Right ventricle myocardium superior (tissue), 1 donor: ENCODE measurements around the gene PEAK1. TPM values are rescaled to one million over a fixed set of nuclear protein-coding genes. Genes with fewer than 3 reads are reported as not detected.
"Not testable (repeated sequence)": the region's sequence is repeated elsewhere in the genome, so short reads cannot be mapped to it uniquely, and the experiment has no call there.

Experiments
- ATAC-seq: fragments of 200-7000 bp; cut with Tn5 transposase; one replicate; pipeline ENCODE4 v1.9.1; 2020; ENCODE audit warnings: mild to moderate bottlenecking; ENCODE audit not compliant: poor library complexity
- DNase-seq: peaks from one replicate; pipeline ENCODE4 v3.0.0-alpha.2; 2020
- intact Hi-C: fragments of 100-400 bp; cut with DNase I; formaldehyde crosslinking; loops from one replicate; pipeline ENCODE4 v1.11.2; 2022
- total RNA-seq: library from RNA; stranded (reverse); fragmentation: NEBNext Ultra II Directional; extraction: Animal tissue kit (Norgen Biotek cat#: 25700); gene quantifications from one replicate; pipeline ENCODE4 v1.2.1, GENCODE V29; 2021
- donor health status: DM: no; HTN: yes; CAD: no; lungs with severe emphysema.

PEAK1 gene
- total RNA-seq, 1 donor from 2014 or later, result 59.9 TPM

DNA sequence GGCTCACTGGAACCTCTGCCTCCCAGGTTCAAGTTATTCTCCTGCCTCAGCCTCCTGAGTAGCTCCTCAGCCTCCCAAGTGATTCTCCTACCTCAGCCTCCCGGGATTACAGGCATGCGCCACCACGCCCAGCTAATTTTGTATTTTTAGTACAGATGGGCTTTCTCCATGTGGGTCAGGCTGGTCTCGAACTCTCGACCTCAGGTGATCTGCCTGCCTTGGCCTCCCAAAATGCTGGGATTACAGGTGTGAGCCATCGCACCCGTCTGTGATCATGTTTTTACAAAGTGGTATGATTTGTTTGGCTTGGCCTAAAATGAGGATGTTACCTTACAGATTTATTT lies 9.8 kb downstream of the PEAK1 start:
- intact Hi-C loops, result loop anchor here (10.0 kb wide), 1 partner anchor 225 kb away; no protein-coding TSS in a partner anchor
- DNase-seq, ATAC-seq: not testable (repeated sequence)

DNA sequence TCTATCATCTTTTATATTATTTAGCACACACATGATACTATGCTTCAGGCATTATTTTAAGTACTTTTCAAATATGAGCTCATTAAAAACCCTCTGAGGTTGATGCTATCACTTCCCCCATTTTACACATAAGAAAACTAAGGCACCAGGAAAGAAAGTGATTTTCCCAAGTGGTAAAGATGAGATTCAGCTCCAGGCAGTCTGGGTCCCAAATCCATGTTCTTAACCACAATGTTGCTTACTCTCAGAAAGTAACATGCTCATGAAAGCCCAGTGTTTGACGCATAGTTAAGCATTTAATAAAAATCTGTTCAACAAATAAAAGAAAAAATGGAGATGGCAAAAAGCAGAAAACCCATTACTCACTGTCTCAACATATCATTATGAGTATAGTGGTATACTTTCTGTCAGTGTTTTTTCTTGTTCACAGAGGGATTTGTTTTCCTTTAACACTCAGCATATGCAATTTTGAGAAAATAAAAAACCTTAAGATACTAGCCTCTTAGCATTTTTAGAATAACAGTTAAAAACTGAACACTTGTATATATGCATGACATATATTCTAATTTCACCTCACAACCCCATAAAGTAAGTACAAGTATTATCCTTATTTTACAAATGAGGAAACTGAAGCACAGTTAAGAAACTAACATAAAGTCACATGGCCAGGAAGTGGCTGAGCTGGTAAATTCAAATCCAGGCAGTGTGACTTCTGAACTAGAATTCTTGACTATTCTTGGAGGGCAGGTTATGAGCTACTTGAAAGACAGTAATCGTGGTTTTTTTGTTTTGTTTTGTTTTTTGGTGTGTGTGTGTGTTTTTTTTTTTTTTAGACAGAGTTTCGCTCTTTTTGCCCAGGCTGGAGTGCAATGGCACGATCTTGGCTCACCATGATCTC lies 10.4 kb downstream of the PEAK1 start:
- peak; percentile 42 for ATAC-seq
- no peak for DNase-seq
- intact Hi-C loops, result loop anchor here (10.0 kb wide), 1 partner anchor 225 kb away; no protein-coding TSS in a partner anchor

DNA sequence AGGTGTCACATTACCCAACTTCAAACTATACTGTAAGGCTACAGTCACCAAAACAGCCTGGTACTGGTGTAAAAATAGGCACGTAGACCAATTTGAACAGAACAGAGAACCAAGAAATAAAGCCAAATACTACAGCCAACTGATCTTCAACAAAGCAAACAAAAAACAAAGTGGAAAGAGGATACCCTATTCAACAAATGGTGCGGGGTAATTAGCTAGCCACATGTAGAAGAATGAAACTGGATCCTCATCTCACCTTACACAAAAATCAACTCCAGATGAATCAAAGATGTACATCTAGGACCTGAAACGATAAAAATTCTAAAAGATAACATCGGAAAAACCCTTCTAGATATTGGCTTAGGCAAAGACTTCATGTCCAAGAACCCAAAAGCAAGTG lies 13.1 kb downstream of the PEAK1 start:
- intact Hi-C loops, result no loop called here
- DNase-seq, result no peak
- no peak for ATAC-seq

DNA sequence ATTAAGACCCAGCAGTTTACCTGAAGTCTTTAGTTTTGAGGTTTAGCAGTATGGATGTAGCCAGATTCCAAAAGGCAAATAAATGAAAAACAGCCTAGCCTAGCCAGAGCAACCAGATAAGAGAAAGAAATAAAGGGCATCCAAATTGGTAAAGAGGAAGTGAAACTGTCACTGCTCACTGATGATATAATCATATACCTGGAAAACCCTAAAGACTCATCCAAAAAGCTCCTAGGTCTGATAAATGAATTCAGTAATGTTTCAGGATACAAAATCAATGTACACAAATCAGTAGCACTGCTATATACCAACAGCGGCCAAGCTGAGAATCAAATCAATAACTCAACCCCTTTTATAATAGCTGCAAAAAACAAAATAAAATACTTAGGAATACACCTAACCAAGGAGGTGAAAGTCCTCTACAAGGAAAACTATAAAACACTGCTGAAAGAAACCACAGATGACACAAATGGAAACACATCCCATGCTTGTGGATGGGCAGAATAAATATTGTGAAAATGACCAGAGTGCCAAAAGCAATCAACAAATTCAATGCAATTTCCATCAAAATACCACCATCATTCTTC lies 13.6 kb downstream of the PEAK1 start:
- ATAC-seq, DNase-seq, intact Hi-C loops: not testable (repeated sequence)

DNA sequence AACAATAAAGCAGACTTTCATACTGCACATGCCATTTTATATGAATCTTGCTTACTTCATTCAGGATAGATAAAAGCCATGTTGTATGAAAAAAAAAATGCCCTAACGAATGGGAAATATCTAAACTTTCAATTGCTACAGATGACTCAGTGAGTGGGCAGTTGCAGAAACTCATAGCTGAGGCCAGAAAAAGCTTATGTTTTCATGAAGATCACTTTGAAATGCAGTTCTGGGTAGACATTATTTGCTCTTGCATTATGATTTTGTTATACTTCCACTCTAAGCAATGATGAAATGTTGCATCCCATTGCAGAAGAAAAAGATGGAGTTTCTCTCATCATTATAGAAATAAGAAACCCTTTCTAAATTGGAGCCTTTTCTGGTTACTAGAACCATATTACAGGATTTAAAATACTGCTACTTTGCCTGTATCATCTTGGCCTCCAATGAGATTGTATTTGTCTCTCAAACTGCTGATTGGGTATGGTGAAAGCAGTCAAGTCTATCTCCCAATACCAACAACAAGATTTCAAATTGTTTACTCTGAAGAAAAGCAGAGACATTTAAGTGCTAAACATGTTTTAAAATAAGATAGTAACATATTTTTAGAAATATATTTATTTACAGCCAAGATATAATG lies 17.0 kb downstream of the PEAK1 start:
- ATAC-seq (no peak), DNase-seq (no peak)
- intact Hi-C loops, result no loop called here

DNA sequence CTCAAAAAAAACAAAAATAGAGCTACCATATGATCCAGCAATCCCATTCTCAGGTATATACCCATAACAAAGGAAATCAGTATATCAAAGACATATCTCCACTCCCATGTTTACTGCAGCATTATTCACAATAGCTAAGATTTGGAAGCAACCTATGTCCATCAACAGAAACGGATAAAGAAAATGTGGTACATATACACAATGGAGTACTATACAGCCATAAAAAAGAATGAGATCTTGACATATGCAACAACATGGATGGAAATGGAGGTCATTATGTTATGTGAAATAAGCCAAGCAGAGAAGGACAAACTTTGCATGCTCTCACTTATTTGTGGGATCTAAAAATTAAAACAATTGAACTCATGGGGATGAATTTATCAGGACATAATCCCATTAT lies 19.6 kb downstream of the PEAK1 start:
- ATAC-seq, result no peak
- intact Hi-C loops, result no loop called here
- no peak for DNase-seq

DNA sequence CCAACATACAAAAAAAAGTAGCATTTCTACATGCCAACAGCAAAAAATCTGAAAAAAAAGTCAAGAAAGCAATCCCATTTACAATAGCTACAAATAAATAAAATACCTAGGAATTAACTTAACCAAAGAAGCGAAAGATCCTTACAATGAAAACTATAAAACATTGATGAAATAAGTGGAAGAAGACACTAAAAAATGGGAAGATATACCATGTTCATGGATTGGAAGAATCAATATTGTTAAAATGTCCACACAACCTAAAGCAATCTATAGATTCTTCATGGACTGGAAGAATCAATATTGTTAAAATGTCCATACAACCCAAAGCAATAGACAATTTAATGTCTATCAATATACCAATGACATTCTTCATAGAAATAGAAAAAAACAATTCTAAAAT lies 21.0 kb downstream of the PEAK1 start:
- no peak for ATAC-seq
- intact Hi-C loops, result no loop called here
- DNase-seq, result no peak

DNA sequence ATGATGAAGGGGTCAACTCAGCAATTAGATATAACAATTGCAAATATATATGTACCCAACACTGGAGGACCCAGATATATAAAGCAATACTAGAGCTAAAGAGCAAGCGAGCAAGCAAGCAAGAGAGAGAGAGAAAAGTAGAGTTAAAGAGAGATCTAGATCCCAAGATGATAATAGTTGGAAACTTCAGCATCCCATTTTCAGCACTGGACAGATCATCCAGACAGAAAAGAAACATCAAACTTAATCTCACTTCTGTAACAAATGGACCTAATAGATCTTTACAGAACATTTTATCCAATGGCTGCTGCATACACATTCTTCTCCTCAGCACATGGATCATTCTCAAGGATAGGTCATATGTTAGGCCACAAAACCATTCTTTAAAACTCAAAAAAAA lies 23.2 kb downstream of the PEAK1 start:
- no peak for ATAC-seq
- intact Hi-C loops, result no loop called here
- DNase-seq, result no peak

DNA sequence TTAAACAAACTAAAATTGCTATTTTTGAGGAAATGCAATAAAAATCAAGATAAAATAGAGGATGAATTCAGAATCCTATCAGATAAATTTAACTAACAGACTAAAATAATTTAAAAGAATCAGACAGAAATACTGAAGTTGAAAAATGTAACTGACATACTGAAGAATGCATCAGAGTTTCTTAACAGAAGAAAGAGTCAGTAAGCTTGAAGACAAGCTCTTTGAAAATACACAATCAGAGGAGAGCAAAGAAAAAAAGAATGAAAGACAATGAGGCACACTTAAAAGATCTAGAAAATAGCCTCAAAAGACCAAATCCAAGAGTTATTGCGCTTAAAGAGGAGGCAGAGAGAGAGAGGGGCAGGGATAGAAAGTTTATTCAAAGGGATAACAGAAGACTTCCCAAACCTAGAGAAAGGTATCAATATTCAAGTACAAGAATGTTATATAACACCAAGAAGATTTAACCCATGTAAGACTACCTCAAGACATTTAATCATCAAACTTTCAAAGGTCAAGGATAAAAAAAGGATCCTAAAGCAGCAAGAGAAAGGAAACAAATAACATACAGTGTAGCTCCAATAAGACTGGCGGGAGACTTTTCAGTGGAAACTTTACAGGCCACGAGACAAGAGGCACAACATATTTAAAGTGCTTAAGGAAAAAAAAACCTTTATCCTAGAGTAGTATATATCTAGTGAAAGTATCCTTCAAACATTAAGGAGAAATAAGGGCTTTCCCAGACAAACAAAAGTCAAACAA lies 24.7 kb downstream of the PEAK1 start:
- DNase-seq (no peak), ATAC-seq (no peak)
- intact Hi-C loops, result no loop called here

DNA sequence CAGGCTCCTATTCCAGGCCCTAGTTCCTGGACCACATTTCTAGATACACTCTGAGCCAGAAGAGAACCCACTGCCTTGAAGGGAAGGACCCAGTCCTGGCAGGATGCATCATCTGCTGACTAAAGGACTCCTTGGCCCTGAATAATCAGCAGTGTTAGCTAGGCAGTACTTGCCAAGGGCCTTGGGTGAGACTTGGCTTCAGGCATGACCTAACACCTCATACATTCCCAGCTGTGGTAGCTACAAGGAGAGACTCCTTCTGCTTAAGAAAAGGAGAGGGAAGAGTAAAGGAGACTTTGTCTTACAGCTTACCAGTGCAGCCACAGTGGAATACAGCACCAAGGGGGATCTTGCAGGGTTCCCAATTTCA lies 26.4 kb downstream of the PEAK1 start:
- DNase-seq (no peak), ATAC-seq (no peak)
- intact Hi-C loops, result no loop called here

DNA sequence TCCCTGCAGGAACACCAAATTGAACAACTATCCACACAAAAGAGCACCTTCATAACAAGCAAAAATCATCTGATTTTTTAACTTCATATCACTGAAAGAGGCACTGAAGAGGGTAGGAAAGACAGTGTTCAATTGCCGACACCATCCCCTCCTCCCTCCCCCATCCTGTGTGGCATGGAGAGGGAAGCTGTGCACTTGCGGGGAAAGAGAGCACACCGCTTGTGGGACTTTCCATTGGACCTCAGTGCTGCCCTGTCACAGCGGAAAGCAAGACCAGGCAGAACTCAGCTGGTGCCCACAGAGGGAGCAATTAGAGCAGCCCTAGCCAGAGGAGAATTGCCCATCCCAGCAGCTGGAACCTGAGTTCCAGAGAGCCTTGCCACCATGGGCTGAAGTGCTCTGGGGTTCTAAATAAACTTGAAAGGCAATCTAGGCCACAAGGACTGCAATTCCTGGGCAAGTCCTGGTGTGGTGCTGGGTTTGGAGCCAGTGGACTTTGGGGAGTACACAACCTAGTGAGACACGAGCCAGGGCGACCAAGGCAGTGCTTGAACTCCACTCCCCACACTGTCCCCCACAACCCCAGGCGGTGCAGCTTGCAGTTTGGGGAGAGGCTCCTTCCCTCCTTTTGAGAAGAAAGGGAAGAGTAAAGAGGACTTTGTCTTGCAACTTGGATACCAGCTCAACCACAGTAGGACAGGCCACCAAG lies 27.0 kb downstream of the PEAK1 start:
- ATAC-seq (no peak), DNase-seq (no peak)
- intact Hi-C loops, result no loop called here

DNA sequence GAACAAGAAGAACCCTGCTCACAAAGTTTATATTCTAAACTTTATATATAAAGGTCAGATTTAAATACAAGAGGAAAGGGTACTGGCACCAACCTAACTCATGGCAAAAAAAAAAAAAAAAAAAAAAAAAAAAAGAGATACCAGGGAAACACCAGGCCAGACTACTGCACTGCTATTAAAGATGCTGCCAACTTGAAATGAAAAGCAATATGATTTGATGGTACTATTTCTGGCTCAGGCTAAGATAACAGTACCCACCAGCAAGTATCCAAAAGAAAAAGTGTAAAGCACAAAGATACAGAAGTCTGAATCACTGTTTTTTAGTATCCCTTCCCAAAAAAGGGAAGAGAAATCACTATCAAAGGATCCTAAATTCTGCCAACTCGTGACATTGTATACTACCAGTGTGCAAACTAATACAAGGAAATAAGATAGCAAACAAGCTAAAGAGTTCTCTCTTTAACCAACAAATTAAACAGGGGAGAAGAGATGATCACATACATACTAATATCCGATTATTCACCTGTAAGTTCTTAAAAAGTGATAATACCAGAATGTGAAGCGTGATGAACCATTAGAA lies 28.4 kb downstream of the PEAK1 start:
- peak; percentile 63 for ATAC-seq
- intact Hi-C loops, result no loop called here

DNA sequence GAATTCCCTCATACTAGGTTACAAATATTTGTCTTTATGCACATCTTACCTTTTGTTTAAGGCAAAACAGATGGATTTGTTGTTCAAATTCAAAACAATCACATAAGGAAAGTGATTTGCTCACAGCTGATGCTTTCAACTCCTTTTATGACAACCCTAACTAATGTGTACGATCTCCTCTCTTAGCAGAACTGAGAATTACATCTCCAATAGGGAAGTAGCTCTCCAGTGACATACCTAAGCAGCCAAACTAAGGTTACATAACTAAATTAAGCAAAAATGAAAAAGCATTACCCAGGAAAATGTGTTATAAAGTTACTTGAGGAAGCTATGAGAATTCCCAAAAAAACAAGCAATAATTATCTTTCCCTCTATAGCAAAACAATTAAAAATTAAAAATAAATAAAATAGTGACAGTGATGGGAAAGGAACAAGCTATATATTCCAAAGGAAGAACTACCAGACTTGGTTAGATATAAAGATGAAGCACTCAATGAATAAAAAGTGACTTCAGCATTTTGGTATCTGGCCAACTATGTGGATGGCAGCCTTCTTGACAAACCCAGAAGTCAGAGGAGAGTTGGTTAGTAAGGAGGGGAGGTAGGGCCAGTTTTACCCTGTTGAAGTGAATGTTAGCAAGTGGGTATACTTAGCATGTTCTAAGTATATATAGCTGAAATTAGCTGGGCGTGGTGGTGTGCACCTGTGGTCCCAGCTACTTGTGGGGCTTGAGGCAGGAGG lies 32.4 kb downstream of the PEAK1 start:
- intact Hi-C loops, result no loop called here
- ATAC-seq, result peak; percentile 17
- DNase-seq, result no peak

More for the DNA sequence above, 28.4 kb downstream of the PEAK1 start:
- no peak for DNase-seq

DNA sequence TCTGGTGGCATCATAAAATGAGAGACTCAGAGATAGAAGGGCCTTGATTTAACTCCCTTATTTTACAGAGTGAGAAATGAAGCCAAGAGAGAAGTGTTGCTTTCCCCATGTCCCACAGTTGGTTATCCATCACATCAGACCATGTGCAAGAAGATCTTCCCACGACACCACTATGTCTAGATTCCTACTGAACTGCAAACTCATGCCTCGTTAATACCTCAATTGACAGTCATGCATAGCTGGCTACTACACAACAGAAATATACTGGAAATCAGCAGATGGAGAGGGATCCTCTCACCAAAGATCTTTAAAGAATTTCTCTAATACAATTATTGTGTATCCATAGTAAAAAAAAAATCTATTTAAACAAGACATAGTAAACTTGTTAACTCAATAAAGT lies 33.3 kb downstream of the PEAK1 start:
- DNase-seq (no peak), ATAC-seq (no peak)
- intact Hi-C loops, result no loop called here

DNA sequence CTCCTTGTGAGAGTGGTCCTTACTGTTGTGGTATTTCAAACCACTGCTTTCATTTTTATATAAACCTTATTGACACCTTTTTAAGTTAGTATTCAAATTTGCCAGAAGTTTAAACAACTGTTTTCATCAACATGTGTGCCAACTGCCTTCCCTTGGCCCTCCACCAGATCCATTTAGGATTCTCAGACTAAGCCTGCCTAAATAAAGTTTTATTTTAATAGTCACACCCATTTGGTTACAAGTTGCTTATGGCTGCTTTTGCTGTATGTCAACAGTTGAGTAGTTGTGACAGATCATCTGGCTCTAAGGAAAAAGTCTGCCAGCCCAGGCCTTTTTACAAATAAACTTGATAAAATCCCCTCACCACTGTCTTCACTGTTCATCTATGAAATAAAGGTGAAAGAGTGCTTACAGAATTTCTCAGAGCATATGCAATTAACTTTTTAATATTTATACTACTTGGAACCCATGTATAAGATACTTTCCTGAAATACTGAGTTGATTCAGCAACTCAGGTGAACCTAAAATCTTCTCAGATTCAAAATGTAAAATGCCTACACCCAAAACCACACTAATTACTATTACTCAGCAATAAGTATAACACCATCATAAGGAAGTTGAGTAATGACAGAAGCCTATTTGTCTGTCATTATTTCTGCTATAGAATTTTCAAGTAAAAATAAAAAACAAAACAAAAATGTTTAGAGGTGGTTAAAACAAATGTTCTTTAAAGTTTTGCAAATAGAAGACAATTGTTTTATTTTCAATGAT lies 35.1 kb downstream of the PEAK1 start:
- DNase-seq (no peak), ATAC-seq (no peak)
- intact Hi-C loops, result no loop called here

DNA sequence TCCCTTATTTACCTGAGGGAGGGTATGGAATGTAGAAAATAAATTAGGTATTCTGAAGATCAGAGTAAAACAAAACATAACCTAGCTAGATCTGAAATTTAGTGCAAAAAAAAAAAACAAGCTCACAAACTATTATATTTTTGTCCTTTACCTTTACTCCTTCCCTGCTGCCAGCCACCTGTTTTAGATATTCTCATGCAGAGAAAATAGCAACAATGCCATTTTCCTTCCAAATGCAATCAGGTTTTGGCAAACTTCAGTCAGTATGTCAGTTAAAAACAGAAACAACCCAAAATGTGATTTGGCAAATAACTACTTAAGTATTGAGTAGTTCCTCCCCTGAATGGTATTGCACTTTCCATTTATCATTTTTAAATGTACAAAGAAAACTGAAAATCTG lies 35.8 kb downstream of the PEAK1 start:
- no peak for DNase-seq
- intact Hi-C loops, result no loop called here
- ATAC-seq, result no peak

DNA sequence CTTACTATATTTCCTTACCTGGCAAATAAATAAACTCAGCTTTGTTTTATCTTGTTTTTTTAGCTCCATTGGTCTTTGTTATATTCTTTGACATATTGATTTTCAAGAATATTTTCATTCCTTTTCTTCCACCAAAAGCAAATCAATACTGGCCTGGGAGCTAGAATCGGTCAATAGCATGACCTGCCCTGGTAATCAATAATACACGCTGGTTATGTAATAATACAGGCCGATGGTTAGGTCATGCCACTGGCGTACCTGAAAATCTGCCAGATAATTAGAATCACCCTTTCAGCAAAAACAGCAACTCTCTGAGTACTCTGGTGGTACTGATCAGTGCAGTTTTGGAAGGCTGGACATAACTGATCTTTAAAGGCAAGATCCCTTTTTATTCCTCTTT lies 39.9 kb downstream of the PEAK1 start:
- no peak for DNase-seq
- no peak for ATAC-seq
- intact Hi-C loops, result no loop called here
